ENCODE data around the gene GPR150. TPM values are rescaled to one million over a fixed set of nuclear protein-coding genes. Genes with fewer than 3 reads are reported as not detected.

Gene GPR150
- total RNA-seq, 4 donors from 2014 or later = 0.42 to 1.1 (median 0.92) TPM; not detected in 1

- intact Hi-C loops (cut with DNase I) = no loop called here
- Histone ChIP-seq H3K36me3 (no peaks in the 10 kb centered on the region), H3K4me1 (peaks cover 5 to 11% (median 8%) of the 10 kb centered on the region in 4 donors), H3K9me3 (no peaks in the 10 kb centered on the region), H3K27ac (replicated peaks in 1 of 4) (no peak overlapping the region), H3K27me3 (no peaks in the 10 kb centered on the region), H3K4me3 (no peak overlapping the region)
- no peak for DNase-seq (ENCODE audit: extremely low spot score)
- WGBS = 67% methylated on average over 1 of the region's 1 CpG
- no peak for TF ChIP-seq POLR2AphosphoS5 (IDR thresholded peaks at IDR 0.05)
- no peak for TF ChIP-seq POLR2A (IDR thresholded peaks at IDR 0.05; ENCODE audit: low read depth)
- TF ChIP-seq EP300 (IDR thresholded peaks at IDR 0.05) = no peak
- no peak for TF ChIP-seq CTCF (IDR thresholded peaks at IDR 0.05)
Observed at GRCh38 chr5:95626701-95627100, 6.8 kb downstream of the GPR150 start.

- Histone ChIP-seq H3K4me1 (peaks cover 7 to 14% (median 12%) of the 10 kb centered on the region in 4 donors), H3K27ac (replicated peaks in 1 of 4) (no peak overlapping the region), H3K27me3 (no peaks in the 10 kb centered on the region), H3K4me3 (no peak overlapping the region), H3K9me3 (no peaks in the 10 kb centered on the region), H3K36me3 (no peaks in the 10 kb centered on the region)
- 82% methylated on average over 3 of the region's 4 CpGs for WGBS
- intact Hi-C loops (cut with DNase I) = no loop called here
- no peak for DNase-seq (ENCODE audit: extremely low spot score)
- TF ChIP-seq POLR2AphosphoS5 (IDR thresholded peaks at IDR 0.05) (no peak), POLR2A (IDR thresholded peaks at IDR 0.05; ENCODE audit: low read depth) (no peak), EP300 (IDR thresholded peaks at IDR 0.05) (no peak), CTCF (IDR thresholded peaks at IDR 0.05) (no peak)
Observed at GRCh38 chr5:95627971-95628810, 8.3 kb downstream of the GPR150 start.

GRCh38 chr5:95628933-95629332 is 9.0 kb downstream of the GPR150 start:
- Histone ChIP-seq H3K4me3 (no peak overlapping the region), H3K36me3 (no peaks in the 10 kb centered on the region), H3K9me3 (no peaks in the 10 kb centered on the region), H3K27ac (replicated peaks in 1 of 4) (no peak overlapping the region), H3K4me1 (peaks cover 7 to 14% (median 12%) of the 10 kb centered on the region in 4 donors), H3K27me3 (no peaks in the 10 kb centered on the region)
- DNase-seq (ENCODE audit: extremely low spot score) = no peak
- intact Hi-C loops (cut with DNase I) = no loop called here
- WGBS = 100% methylated on average over 1 of the region's 1 CpG
- no peak for TF ChIP-seq CTCF (IDR thresholded peaks at IDR 0.05)

- intact Hi-C loops (cut with DNase I) = no loop called here
- Histone ChIP-seq H3K4me1 (peaks cover 7 to 14% (median 12%) of the 10 kb centered on the region in 4 donors), H3K4me3 (no peak overlapping the region), H3K27me3 (no peaks in the 10 kb centered on the region), H3K9me3 (no peaks in the 10 kb centered on the region), H3K27ac (replicated peaks in 1 of 4) (no peak overlapping the region), H3K36me3 (no peaks in the 10 kb centered on the region)
- 90% methylated on average over 5 of the region's 5 CpGs for WGBS
- no peak for DNase-seq (ENCODE audit: extremely low spot score)
- no peak for TF ChIP-seq POLR2AphosphoS5 (IDR thresholded peaks at IDR 0.05)
- no peak for TF ChIP-seq CTCF (IDR thresholded peaks at IDR 0.05)
- no peak for TF ChIP-seq POLR2A (IDR thresholded peaks at IDR 0.05; ENCODE audit: low read depth)
- TF ChIP-seq EP300 (IDR thresholded peaks at IDR 0.05) = no peak
Observed at GRCh38 chr5:95630394-95630917, 10.6 kb downstream of the GPR150 start.

Data from esophagus muscularis mucosa (tissue), 4 donors.